Measurements from ENCODE around the gene ACSS1. TPM values are rescaled to one million over a fixed set of nuclear protein-coding genes. Genes with fewer than 3 reads are reported as not detected.
A peak's percentile ranks its signal among the peaks of the same experiment; 100 is the strongest.

The ACSS1 gene
- total and polyA plus RNA-seq, 2 experiments from 2014 or later, result not detected

DNA sequence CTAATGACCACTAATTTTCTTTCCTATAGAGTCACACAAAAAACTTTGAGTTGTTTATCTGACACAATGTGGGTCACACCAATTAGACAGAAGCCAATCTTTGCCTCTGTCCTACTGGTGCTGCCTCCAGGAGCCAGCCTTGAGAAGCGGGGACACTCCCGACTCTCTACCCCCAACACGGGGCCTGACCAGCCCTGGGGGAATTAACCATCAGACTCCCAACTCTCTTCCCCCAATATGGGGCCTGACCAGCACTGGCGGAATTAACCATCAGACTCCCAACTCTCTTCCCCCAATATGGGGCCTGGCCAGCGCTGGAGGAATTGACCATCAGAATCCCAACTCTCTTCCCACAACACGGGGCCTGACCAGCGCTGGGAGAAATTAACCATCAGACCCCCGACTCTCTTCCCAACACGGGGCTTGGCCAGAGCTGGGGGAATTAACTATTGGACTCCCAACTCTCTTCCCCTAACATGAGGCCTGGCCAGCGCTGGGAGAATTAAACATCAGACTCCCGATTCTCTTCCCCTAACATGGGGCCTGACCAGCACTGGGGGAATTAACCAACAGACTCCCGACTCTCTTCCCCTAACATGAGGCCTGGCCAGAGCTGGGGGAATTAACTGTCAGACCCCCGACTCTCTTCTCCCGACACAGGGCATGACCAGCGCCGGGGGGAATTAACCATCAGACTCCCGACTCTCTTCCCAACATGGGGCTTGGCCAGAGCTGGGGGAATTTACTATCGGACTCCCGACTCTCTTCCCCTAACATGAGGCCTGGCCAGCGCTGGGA, 96.4 kb downstream of the ACSS1 start:
- no peaks in the 10 kb centered on the region for H3K27me3 ChIP-seq
- no peak overlapping the region for H3K4me3 ChIP-seq
- H3K36me3 ChIP-seq, result no peaks in the 10 kb centered on the region
- no peak for DNase-seq (ENCODE audit: low read depth in 1 of 2, low spot score in 1 of 2)
- no peaks in the 10 kb centered on the region for H3K4me1 ChIP-seq (ENCODE audit: low read depth)
- TF ChIP-seq, protein P1, sequence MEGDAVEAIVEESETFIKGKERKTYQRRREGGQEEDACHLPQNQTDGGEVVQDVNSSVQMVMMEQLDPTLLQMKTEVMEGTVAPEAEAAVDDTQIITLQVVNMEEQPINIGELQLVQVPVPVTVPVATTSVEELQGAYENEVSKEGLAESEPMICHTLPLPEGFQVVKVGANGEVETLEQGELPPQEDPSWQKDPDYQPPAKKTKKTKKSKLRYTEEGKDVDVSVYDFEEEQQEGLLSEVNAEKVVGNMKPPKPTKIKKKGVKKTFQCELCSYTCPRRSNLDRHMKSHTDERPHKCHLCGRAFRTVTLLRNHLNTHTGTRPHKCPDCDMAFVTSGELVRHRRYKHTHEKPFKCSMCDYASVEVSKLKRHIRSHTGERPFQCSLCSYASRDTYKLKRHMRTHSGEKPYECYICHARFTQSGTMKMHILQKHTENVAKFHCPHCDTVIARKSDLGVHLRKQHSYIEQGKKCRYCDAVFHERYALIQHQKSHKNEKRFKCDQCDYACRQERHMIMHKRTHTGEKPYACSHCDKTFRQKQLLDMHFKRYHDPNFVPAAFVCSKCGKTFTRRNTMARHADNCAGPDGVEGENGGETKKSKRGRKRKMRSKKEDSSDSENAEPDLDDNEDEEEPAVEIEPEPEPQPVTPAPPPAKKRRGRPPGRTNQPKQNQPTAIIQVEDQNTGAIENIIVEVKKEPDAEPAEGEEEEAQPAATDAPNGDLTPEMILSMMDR (IDR thresholded peaks at IDR 0.05; ENCODE audit: low read depth, low read length), result no peak
- H3K27ac ChIP-seq, result no peak overlapping the region
- no peaks in the 10 kb centered on the region for H3K9me3 ChIP-seq (ENCODE audit: low read depth)

DNA sequence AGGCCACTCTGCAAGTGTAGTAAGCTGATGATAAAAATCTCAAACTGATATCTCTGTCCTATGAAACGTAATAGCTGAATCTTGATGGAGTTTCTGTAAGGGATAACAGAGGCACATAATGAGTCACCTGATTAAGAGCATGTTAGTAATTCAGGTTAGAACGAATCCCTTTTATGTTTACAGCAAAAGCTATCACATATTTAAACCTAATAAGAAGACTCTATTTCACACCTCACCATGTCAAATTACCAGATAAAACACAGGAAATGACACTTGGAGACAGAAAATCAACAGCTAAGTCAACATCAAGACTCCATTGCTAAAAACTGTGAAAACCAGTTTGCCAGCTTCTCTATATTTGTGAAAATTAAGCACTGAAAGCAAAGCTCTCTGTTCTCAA, 97.1 kb downstream of the ACSS1 start:
- Histone ChIP-seq H3K4me1 (ENCODE audit: low read depth) (no peaks in the 10 kb centered on the region), H3K27ac (no peak overlapping the region), H3K9me3 (ENCODE audit: low read depth) (no peaks in the 10 kb centered on the region), H3K4me3 (no peak overlapping the region), H3K27me3 (no peaks in the 10 kb centered on the region), H3K36me3 (no peaks in the 10 kb centered on the region)
- no peak for DNase-seq (ENCODE audit: low read depth in 1 of 2, low spot score in 1 of 2)
- TF ChIP-seq, protein P1 (IDR thresholded peaks at IDR 0.05; ENCODE audit: low read depth, low read length), result no peak

DNA sequence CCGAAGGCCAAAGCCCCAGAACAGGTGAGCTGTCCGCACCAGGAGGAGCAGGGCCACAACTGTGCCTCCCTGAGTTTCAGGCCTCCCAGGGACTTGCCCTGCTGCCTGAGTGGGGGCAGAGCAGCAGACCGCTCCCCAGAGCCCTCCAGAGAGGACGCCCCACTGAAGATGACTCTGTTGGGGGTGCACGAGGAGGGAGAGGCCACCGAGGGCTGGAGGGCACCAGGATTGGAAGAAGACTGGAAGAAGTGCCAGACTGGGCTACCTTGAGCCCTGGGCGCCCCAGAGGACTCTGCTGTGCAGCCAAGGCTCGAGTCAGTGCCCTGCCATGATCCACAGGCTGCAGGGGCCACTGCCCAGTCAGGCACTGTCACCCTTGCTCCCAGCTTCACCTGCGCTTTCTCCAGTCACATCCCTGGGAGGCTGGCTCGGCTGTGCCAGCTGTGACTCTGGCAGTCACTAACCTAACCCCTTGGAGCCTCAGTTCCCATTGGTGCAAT, 97.6 kb downstream of the ACSS1 start:
- H3K36me3 ChIP-seq, result no peaks in the 10 kb centered on the region
- no peaks in the 10 kb centered on the region for H3K9me3 ChIP-seq (ENCODE audit: low read depth)
- H3K4me1 ChIP-seq (ENCODE audit: low read depth), result no peaks in the 10 kb centered on the region
- H3K27ac ChIP-seq, result peak overlapping the region; percentile 34
- H3K4me3 ChIP-seq, result no peak overlapping the region
- H3K27me3 ChIP-seq, result no peaks in the 10 kb centered on the region
- DNase-seq (ENCODE audit: low read depth in 1 of 2, low spot score in 1 of 2), result no peak
- TF ChIP-seq, protein P1 (IDR thresholded peaks at IDR 0.05; ENCODE audit: low read depth, low read length), result no peak

- Histone ChIP-seq H3K4me3 (no peak overlapping the region), H3K27ac (peak overlapping the region; percentile 34), H3K36me3 (no peaks in the 10 kb centered on the region), H3K9me3 (ENCODE audit: low read depth) (no peaks in the 10 kb centered on the region), H3K4me1 (ENCODE audit: low read depth) (no peaks in the 10 kb centered on the region), H3K27me3 (no peaks in the 10 kb centered on the region)
- peak in 1 of 2 donors; percentile 35 for DNase-seq (ENCODE audit: low read depth in 1 of 2, low spot score in 1 of 2)
- TF ChIP-seq, protein P1 (IDR thresholded peaks at IDR 0.05; ENCODE audit: low read depth, low read length), result no peak
Measured at GRCh38 chr20:24959591-24960301, 98.2 kb downstream of the ACSS1 start.

DNA sequence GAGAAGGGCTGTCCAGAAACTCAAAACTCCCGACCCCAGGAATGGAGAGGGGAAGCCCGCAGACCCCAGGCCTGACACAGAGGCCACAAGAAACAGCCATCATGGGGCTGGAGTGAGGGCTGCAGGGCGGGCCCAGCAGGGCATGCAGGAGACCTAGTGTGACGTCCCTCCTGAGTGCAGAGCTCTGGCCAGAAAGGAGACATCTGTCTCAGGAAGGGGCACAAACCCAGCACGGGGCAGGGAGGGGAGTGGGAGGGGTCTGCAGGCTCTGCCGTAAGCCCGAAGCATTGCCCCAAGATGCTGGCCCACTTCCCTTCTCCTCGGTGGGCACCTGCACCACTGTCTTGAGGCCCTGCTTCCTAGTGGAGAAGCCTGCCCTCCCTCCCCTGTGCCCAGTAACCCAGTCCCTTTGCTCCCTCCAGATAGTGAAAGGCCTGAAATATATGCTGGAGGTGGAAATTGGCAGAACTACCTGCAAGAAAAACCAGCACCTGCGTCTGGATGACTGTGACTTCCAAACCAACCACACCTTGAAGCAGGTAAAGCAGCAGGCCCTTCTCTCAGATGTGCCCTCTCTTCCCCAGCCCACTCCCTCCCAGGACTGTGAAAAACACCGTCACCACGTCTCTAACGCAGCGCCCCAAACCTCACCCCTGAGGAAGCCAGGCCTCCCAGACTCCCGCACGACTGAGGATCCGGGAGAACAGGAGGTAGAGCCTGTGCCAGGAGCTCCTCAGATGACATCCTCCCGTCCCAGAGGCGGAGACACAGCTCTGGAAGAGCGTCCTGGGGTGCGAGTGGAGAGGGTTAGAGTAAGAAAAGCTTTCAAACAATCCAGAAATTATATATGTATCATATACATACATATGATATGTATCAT, 99.2 kb downstream of the ACSS1 start:
- Histone ChIP-seq H3K4me1 (ENCODE audit: low read depth) (no peaks in the 10 kb centered on the region), H3K9me3 (ENCODE audit: low read depth) (no peaks in the 10 kb centered on the region), H3K27me3 (no peaks in the 10 kb centered on the region), H3K36me3 (no peaks in the 10 kb centered on the region), H3K27ac (no peak overlapping the region), H3K4me3 (no peak overlapping the region)
- no peak for DNase-seq (ENCODE audit: low read depth in 1 of 2, low spot score in 1 of 2)
- TF ChIP-seq, protein P1 (IDR thresholded peaks at IDR 0.05; ENCODE audit: low read depth, low read length), result no peak

Measured in cardiac muscle cell (in vitro differentiated cells and primary cell).